Measurements from ENCODE around the gene CAND2. TPM values are rescaled to one million over a fixed set of nuclear protein-coding genes. Genes with fewer than 3 reads are reported as not detected.

Gene CAND2
- total and polyA plus RNA-seq, 9 of the 15 experiments (the other 6 are each of a cell fraction or from before 2014, with no cell fraction given): 0.91 to 14.9 (median 4.3) TPM

DNA sequence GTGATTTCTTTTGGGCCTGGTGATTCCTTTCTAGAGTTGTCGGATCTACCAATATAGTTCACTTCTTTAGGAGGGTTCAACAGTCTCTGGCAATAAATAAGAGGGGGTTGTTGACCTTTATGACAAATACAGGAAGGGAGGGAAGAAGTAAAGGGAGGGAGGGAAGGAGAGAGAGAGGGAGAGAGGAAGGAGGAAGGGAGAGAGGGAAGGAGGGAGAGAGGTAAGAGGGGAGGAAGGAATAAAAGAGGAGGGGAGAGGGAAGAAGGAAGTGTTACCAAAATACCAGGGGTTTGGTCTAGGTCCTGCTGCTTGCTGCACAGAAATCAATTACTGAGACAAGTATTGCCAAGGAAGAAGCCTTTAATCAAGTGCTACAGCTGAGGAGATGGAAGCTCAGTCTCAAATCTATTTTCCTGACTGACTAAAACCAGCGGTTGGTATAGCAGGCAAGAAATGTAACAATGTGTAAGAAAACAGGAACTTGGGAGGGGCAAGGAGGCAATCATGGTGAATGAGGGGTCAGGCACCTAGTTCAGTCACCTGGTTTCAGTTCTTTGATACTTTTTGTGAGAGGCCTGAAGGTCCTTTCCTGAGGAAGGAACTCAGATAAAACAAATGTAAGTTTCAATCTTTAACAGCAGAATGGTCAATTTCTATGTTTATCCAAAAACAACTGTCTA, 23.3 kb upstream of the CAND2 start:
- TF ChIP-seq, protein P1, sequence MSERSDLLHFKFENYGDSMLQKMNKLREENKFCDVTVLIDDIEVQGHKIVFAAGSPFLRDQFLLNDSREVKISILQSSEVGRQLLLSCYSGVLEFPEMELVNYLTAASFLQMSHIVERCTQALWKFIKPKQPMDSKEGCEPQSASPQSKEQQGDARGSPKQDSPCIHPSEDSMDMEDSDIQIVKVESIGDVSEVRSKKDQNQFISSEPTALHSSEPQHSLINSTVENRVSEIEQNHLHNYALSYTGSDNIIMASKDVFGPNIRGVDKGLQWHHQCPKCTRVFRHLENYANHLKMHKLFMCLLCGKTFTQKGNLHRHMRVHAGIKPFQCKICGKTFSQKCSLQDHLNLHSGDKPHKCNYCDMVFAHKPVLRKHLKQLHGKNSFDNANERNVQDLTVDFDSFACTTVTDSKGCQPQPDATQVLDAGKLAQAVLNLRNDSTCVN (CRISPR knock-in tag; IDR thresholded peaks at IDR 0.05): peak; percentile 68; the same call in 1 of the 2 replicates
- TF ChIP-seq ELF1 (tag; IDR thresholded peaks at IDR 0.05) (0 out of 2 replicates have a peak, but pooled peaks have one; percentile 20), LEF1 (IDR thresholded peaks at IDR 0.05) (no peak)
- TF ChIP-seq, protein P2, sequence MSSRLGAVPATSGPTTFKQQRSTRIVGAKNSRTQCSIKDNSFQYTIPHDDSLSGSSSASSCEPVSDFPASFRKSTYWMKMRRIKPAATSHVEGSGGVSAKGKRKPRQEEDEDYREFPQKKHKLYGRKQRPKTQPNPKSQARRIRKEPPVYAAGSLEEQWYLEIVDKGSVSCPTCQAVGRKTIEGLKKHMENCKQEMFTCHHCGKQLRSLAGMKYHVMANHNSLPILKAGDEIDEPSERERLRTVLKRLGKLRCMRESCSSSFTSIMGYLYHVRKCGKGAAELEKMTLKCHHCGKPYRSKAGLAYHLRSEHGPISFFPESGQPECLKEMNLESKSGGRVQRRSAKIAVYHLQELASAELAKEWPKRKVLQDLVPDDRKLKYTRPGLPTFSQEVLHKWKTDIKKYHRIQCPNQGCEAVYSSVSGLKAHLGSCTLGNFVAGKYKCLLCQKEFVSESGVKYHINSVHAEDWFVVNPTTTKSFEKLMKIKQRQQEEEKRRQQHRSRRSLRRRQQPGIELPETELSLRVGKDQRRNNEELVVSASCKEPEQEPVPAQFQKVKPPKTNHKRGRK (tag; IDR thresholded peaks at IDR 0.05): peak; percentile 70
- no peak for DNase-seq (ENCODE audit: extremely low read depth in 1 of 4, low spot score in 3 of 4)
- ChIA-PET CTCF (ENCODE audit: low intra/inter-chr PET ratio) (no interaction called here), POLR2A (interaction anchor here (0.7 kb wide), 1 partner anchor 58 kb away, joined by 3 read pairs; no protein-coding TSS in a partner anchor)
- Histone ChIP-seq H3K9me1 (ENCODE audit: control insufficient read depth, insufficient read depth, low read length) (no peaks in the 10 kb centered on the region), H2AFZ (ENCODE audit: low read depth, low read length) (no peak overlapping the region), H3K9ac (ENCODE audit: insufficient read depth in 1 of 2, low read depth in 2 of 2, low read length in 2 of 2) (no peak overlapping the region), H3K36me3 (ENCODE audit: control insufficient read depth, insufficient read depth, low read length) (no peaks in the 10 kb centered on the region), H3K27ac (ENCODE audit: extremely low read depth, low read depth, low read length) (no peak overlapping the region), H3K79me2 (ENCODE audit: control insufficient read depth, insufficient read depth, low read length) (no peaks in the 10 kb centered on the region), H3K4me1 (replicated peaks in 1 of 2; ENCODE audit: control insufficient read depth in 2 of 2, insufficient read depth in 2 of 2, low read length in 2 of 2) (peaks cover 3 to 9% of the 10 kb centered on the region in 2 experiments; a peak in 4 of 5 replicates), H3K27me3 (ENCODE audit: control insufficient read depth in 2 of 2, insufficient read depth in 2 of 2, low read length in 2 of 2) (peaks cover 9 to 22% of the 10 kb centered on the region in 2 experiments), H4K20me1 (replicated peaks; ENCODE audit: control insufficient read depth, insufficient read depth, low read length) (no peaks in the 10 kb centered on the region), H3K9me3 (replicated peaks; ENCODE audit: control insufficient read depth, insufficient read depth, low read depth, low read length) (peaks cover 10% of the 10 kb centered on the region), H3K4me3 (no peak overlapping the region), H3K4me2 (ENCODE audit: insufficient read depth, low read length) (no peak overlapping the region)
- in situ Hi-C loops (cut with MboI): no loop called here
- 2% methylated on average over 2 of the region's 2 CpGs for WGBS (ENCODE audit: insufficient coverage, low coverage, missing lambda C conversion rate)
- no TSS peak for BruUV-seq (replicated peaks)
- ATAC-seq: no peak
- intact Hi-C loops (cut with micrococcal nuclease): no loop called here
- FAIRE-seq: no peak

All from K562 (cell line).